ENCODE data around the gene GRM1. TPM values are rescaled to one million over a fixed set of nuclear protein-coding genes. Genes with fewer than 3 reads are reported as not detected.

GRM1 gene
- total RNA-seq, 1 donor from 2014 or later = 6.7 TPM

- peaks cover 47% of the 10 kb centered on the region for H3K9me3 ChIP-seq (replicated peaks)
- no peaks in the 10 kb centered on the region for H3K36me3 ChIP-seq
- H3K27ac ChIP-seq (replicated peaks) = no peak overlapping the region
- TF ChIP-seq, protein P1, sequence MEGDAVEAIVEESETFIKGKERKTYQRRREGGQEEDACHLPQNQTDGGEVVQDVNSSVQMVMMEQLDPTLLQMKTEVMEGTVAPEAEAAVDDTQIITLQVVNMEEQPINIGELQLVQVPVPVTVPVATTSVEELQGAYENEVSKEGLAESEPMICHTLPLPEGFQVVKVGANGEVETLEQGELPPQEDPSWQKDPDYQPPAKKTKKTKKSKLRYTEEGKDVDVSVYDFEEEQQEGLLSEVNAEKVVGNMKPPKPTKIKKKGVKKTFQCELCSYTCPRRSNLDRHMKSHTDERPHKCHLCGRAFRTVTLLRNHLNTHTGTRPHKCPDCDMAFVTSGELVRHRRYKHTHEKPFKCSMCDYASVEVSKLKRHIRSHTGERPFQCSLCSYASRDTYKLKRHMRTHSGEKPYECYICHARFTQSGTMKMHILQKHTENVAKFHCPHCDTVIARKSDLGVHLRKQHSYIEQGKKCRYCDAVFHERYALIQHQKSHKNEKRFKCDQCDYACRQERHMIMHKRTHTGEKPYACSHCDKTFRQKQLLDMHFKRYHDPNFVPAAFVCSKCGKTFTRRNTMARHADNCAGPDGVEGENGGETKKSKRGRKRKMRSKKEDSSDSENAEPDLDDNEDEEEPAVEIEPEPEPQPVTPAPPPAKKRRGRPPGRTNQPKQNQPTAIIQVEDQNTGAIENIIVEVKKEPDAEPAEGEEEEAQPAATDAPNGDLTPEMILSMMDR (IDR thresholded peaks at IDR 0.05; ENCODE audit: borderline replicate concordance) = no peak
- intact Hi-C loops (cut with micrococcal nuclease) = no loop called here
- H3K4me1 ChIP-seq = no peaks in the 10 kb centered on the region
- H3K4me3 ChIP-seq = no peak overlapping the region
- H3K27me3 ChIP-seq (ENCODE audit: low read depth) = no peaks in the 10 kb centered on the region
- no peak for DNase-seq
These were observed 428.0 kb downstream of the GRM1 start for GRCh38 chr6:146456886-146457285.

DNA sequence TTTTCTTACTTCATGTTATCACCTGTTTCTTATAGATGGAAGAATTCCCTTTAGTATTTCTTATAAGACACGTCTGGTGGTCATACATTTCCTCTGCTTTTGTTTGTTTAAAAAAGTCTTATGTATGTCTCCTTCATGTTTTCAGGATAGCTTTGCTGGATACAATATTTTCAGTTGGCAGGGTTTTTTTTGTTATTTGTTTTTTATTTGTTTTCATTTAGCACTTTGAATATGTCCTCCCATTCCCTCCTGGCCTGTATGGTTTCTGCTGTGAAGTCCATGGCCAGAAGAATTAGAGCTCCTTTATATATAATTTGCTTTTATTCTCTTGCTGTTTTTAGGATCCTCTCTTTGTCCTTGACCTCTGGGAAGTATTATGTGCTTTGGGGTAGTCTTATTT lies 432.1 kb downstream of the GRM1 start:
- Histone ChIP-seq H3K9me3 (replicated peaks) (peaks cover 55% of the 10 kb centered on the region), H3K4me3 (no peak overlapping the region)

GRCh38 chr6:146470091-146470770 lies 441.4 kb downstream of the GRM1 start:
- no peaks in the 10 kb centered on the region for H3K27me3 ChIP-seq (ENCODE audit: low read depth)
- H3K27ac ChIP-seq (replicated peaks) = no peak overlapping the region
- no peak for DNase-seq
- H3K4me3 ChIP-seq = no peak overlapping the region
- H3K4me1 ChIP-seq = no peaks in the 10 kb centered on the region
- H3K36me3 ChIP-seq = no peaks in the 10 kb centered on the region
- intact Hi-C loops (cut with micrococcal nuclease) = no loop called here
- TF ChIP-seq, protein P1 (IDR thresholded peaks at IDR 0.05; ENCODE audit: borderline replicate concordance) = no peak
- peaks cover under 1% of the 10 kb centered on the region for H3K9me3 ChIP-seq (replicated peaks)

More for the DNA sequence above, 432.1 kb downstream of the GRM1 start:
- intact Hi-C loops (cut with micrococcal nuclease) = no loop called here
- no peaks in the 10 kb centered on the region for H3K36me3 ChIP-seq
- no peaks in the 10 kb centered on the region for H3K4me1 ChIP-seq
- TF ChIP-seq, protein P1 (IDR thresholded peaks at IDR 0.05; ENCODE audit: borderline replicate concordance) = no peak
- DNase-seq = no peak
- H3K27me3 ChIP-seq (ENCODE audit: low read depth) = no peaks in the 10 kb centered on the region
- H3K27ac ChIP-seq (replicated peaks) = no peak overlapping the region

DNA sequence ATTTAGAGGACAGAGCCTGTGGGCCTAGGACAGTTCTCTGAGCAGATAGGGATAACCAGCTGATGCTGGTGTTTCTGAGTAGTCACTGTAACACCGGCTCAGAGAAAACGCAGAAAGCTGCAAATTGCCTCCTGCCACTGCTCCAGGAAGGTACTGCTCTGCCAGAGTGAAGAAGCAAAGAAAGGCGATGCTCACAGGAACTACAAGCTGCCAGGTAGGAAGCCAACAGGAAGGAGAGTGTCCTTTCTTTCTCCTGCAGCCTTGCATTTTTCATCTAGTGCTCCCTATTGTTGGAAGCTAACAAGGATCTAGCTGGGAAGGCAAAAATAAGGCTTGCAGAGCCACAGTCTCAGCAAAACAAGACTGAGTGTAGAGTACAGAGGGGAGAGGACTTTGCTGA lies 444.1 kb downstream of the GRM1 start:
- intact Hi-C loops (cut with micrococcal nuclease) = no loop called here
- H3K9me3 ChIP-seq (replicated peaks) = peaks cover 4% of the 10 kb centered on the region
- H3K27ac ChIP-seq (replicated peaks) = no peak overlapping the region

DNA sequence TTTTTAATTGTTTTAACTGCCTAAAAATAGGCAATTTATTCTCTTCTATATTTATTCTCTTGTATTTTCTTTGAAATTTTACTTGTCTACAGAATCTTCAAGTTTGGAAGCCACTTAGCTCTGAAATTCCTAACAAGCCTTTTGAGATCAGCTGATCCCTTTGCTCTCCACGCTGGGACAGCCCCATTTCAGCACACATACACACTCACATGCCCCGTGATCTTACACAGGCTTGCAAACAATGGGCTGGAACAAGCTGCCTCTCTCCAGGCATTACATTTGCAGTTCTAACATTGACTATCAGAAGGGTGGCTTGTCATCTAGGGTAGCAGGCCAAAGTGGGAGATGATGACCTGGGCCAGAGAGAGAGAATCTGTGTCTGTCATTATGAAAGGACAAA lies 452.7 kb downstream of the GRM1 start:
- Histone ChIP-seq H3K4me1 (no peaks in the 10 kb centered on the region), H3K9me3 (replicated peaks) (peaks cover 20% of the 10 kb centered on the region), H3K27me3 (ENCODE audit: low read depth) (no peaks in the 10 kb centered on the region), H3K4me3 (no peak overlapping the region), H3K36me3 (no peaks in the 10 kb centered on the region), H3K27ac (replicated peaks) (no peak overlapping the region)
- TF ChIP-seq, protein P1 (IDR thresholded peaks at IDR 0.05; ENCODE audit: borderline replicate concordance) = no peak
- DNase-seq = no peak
- intact Hi-C loops (cut with micrococcal nuclease) = no loop called here

More for the DNA sequence above, 444.1 kb downstream of the GRM1 start:
- Histone ChIP-seq H3K27me3 (ENCODE audit: low read depth) (no peaks in the 10 kb centered on the region), H3K4me1 (no peaks in the 10 kb centered on the region), H3K4me3 (no peak overlapping the region), H3K36me3 (no peaks in the 10 kb centered on the region)
- DNase-seq = no peak
- TF ChIP-seq, protein P1 (IDR thresholded peaks at IDR 0.05; ENCODE audit: borderline replicate concordance) = no peak
